ENCODE results near the gene CD4. TPM values are rescaled to one million over a fixed set of nuclear protein-coding genes. Genes with fewer than 3 reads are reported as not detected.

Gene CD4
- total RNA-seq, 2 donors from 2014 or later, result 22.3 to 25.0 TPM

DNA sequence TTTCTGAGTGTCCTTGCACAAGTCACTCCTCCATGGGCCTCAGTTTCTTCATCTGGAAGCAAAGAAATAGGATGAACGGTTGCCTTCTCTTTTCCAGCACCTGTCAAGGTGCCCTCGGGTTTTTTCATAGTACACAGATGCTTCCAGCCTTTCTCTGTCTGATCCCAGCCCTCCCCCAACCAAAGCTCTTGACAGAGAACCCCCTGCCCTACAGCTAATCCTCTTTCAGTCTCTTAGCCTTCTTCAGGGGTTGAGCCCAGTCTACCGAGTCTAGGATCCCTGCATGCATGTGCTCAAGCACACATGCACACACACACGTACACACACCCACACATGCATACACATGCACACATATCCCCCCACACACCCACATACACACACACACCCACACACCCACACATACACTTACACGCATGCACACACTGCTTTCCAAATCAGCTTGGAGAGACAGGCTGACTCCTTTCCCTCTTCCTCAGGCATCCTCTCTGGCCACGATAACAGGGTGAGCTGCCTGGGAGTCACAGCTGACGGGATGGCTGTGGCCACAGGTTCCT is 57.1 kb downstream of the CD4 start:
- TF ChIP-seq CTCF (IDR thresholded peaks at IDR 0.05), result no peak
- Histone ChIP-seq H3K36me3 (peaks cover 12% of the 10 kb centered on the region), H3K9me3 (no peaks in the 10 kb centered on the region), H3K27me3 (replicated peaks; ENCODE audit: insufficient read depth) (no peaks in the 10 kb centered on the region), H3K4me1 (ENCODE audit: control insufficient read depth in 1 of 2, low read depth in 2 of 2) (no peaks in the 10 kb centered on the region), H3K4me3 (no peak overlapping the region), H3K27ac (no peak overlapping the region)
- no peak for ATAC-seq (ENCODE audit: insufficient number of reproducible peaks, low FRiP score, low read depth)
- no peak for DNase-seq (ENCODE audit: low spot score)

GRCh38 chr12:6847676-6848075 is 58.3 kb downstream of the CD4 start:
- peaks cover 12% of the 10 kb centered on the region for H3K36me3 ChIP-seq
- H3K9me3 ChIP-seq, result no peaks in the 10 kb centered on the region
- H3K27me3 ChIP-seq (replicated peaks; ENCODE audit: insufficient read depth), result no peaks in the 10 kb centered on the region
- H3K27ac ChIP-seq, result no peak overlapping the region
- DNase-seq (ENCODE audit: low spot score), result no peak
- no peak for TF ChIP-seq CTCF (IDR thresholded peaks at IDR 0.05)
- ATAC-seq (ENCODE audit: insufficient number of reproducible peaks, low FRiP score, low read depth), result no peak
- H3K4me3 ChIP-seq, result no peak overlapping the region
- no peaks in the 10 kb centered on the region for H3K4me1 ChIP-seq (ENCODE audit: control insufficient read depth in 1 of 2, low read depth in 2 of 2)

DNA sequence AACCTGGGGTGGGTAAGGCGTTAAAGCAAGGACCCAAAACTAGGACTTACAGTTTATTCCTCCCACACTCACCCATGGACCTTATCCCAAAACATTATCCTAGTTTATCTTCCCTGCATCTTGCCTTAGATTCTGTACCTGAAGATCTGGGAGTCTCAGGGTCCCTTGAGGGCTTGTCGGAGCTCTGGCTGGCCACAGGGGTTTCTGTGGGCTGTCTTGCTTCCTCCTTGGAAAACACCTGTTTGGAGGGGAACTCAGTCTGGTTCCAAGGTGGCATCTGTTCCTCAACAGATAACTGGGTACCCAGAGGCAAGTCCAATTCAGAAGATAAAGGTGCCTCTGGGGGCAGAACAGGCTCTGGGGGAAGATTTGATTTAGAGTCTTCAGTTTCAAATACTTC is 60.1 kb downstream of the CD4 start:
- TF ChIP-seq CTCF (IDR thresholded peaks at IDR 0.05), result no peak
- no peak overlapping the region for H3K4me3 ChIP-seq
- peaks cover 7 to 16% of the 10 kb centered on the region in 2 donors for H3K4me1 ChIP-seq (ENCODE audit: control insufficient read depth in 1 of 2, low read depth in 2 of 2)
- H3K36me3 ChIP-seq, result peaks cover 12% of the 10 kb centered on the region
- no peaks in the 10 kb centered on the region for H3K9me3 ChIP-seq
- H3K27me3 ChIP-seq (replicated peaks; ENCODE audit: insufficient read depth), result no peaks in the 10 kb centered on the region
- no peak for ATAC-seq (ENCODE audit: insufficient number of reproducible peaks, low FRiP score, low read depth)
- no peak overlapping the region for H3K27ac ChIP-seq
- DNase-seq (ENCODE audit: low spot score), result no peak

- ATAC-seq (ENCODE audit: insufficient number of reproducible peaks, low FRiP score, low read depth), result no peak
- no peak for TF ChIP-seq CTCF (IDR thresholded peaks at IDR 0.05)
- no peak overlapping the region for H3K27ac ChIP-seq
Observed at GRCh38 chr12:6849976-6850560, 60.7 kb downstream of the CD4 start.

GRCh38 chr12:6850796-6851152 is 61.4 kb downstream of the CD4 start:
- Histone ChIP-seq H3K9me3 (no peaks in the 10 kb centered on the region), H3K36me3 (peaks cover 10% of the 10 kb centered on the region), H3K27ac (peak overlapping the region in 1 of 2 donors; percentile 90), H3K4me1 (ENCODE audit: control insufficient read depth in 1 of 2, low read depth in 2 of 2) (peaks cover 7 to 16% of the 10 kb centered on the region in 2 donors), H3K4me3 (peak overlapping the region; percentile 92), H3K27me3 (replicated peaks; ENCODE audit: insufficient read depth) (no peaks in the 10 kb centered on the region)
- ATAC-seq (ENCODE audit: insufficient number of reproducible peaks, low FRiP score, low read depth) (no peak), DNase-seq (ENCODE audit: low spot score) (no peak)
- TF ChIP-seq CTCF (IDR thresholded peaks at IDR 0.05), result no peak

More at GRCh38 chr12:6849976-6850560, 60.7 kb downstream of the CD4 start:
- peaks cover 7 to 16% of the 10 kb centered on the region in 2 donors for H3K4me1 ChIP-seq (ENCODE audit: control insufficient read depth in 1 of 2, low read depth in 2 of 2)
- peaks cover 9% of the 10 kb centered on the region for H3K36me3 ChIP-seq
- no peak overlapping the region for H3K4me3 ChIP-seq
- no peak for DNase-seq (ENCODE audit: low spot score)
- H3K27me3 ChIP-seq (replicated peaks; ENCODE audit: insufficient read depth), result no peaks in the 10 kb centered on the region
- no peaks in the 10 kb centered on the region for H3K9me3 ChIP-seq

All from thoracic aorta (tissue), 2 donors.